GM10847 (cell line): Measurements from ENCODE around the gene PIM1.

Experiments
- POLR2A ChIP-seq: IDR thresholded peaks from 2 replicates; pipeline ENCODE4 v1.6.1; 2011; ENCODE audit not compliant: insufficient read length; ENCODE audit errors: extremely low read depth

The PIM1 gene

GRCh38 chr6:37134396-37135191, 35.4 kb upstream of the PIM1 start:
- TF ChIP-seq POLR2A, result no peak

- TF ChIP-seq POLR2A, result no peak
Measured at GRCh38 chr6:37135835-37136694, 33.9 kb upstream of the PIM1 start.

- no peak for TF ChIP-seq POLR2A
Measured at GRCh38 chr6:37136821-37137200, 33.1 kb upstream of the PIM1 start.

GRCh38 chr6:37137201-37138090, 32.5 kb upstream of the PIM1 start:
- TF ChIP-seq POLR2A, result no peak

GRCh38 chr6:37138856-37139229, 31.1 kb upstream of the PIM1 start:
- TF ChIP-seq POLR2A, result no peak

- no peak for TF ChIP-seq POLR2A
Measured at GRCh38 chr6:37139230-37139962, 30.6 kb upstream of the PIM1 start.

GRCh38 chr6:37140145-37140544, 29.8 kb upstream of the PIM1 start:
- TF ChIP-seq POLR2A, result no peak

GRCh38 chr6:37141281-37142049, 28.5 kb upstream of the PIM1 start:
- TF ChIP-seq POLR2A, result no peak

GRCh38 chr6:37142050-37142614, 27.8 kb upstream of the PIM1 start:
- TF ChIP-seq POLR2A, result no peak

GRCh38 chr6:37143585-37143984, 26.4 kb upstream of the PIM1 start:
- TF ChIP-seq POLR2A, result no peak

- no peak for TF ChIP-seq POLR2A
Measured at GRCh38 chr6:37145443-37145842, 24.5 kb upstream of the PIM1 start.

- TF ChIP-seq POLR2A, result no peak
Measured at GRCh38 chr6:37146735-37147157, 23.2 kb upstream of the PIM1 start.

- no peak for TF ChIP-seq POLR2A
Measured at GRCh38 chr6:37149745-37150144, 20.2 kb upstream of the PIM1 start.

- no peak for TF ChIP-seq POLR2A
Measured at GRCh38 chr6:37150314-37150713, 19.6 kb upstream of the PIM1 start.
